Fibroblast of the aortic adventitia (primary cell): ENCODE data around the gene IL4I1. TPM values are rescaled to one million over a fixed set of nuclear protein-coding genes. Genes with fewer than 3 reads are reported as not detected.

Source experiments
- DNase-seq: peaks from one replicate; pipeline ENCODE4 v3.0.0-alpha.2; 2010; ENCODE audit warnings: low read depth
- H3K4me3 ChIP-seq: 2 replicates; pipeline ENCODE4 v1.5.1; 2011; ENCODE audit warnings: low read depth, mild to moderate bottlenecking, control low read depth, low read length, moderate library complexity
- small RNA-seq: library from RNA; depleted of rRNA; stranded (forward); fragments of <200 nt; gene quantifications from one replicate; pipeline ENCODE3, GENCODE V24; 2012
- total RNA-seq: library from RNA; depleted of rRNA; stranded (reverse); fragments of >200 nt; gene quantifications from 2 replicates; pipeline ENCODE4 v1.2.3, GENCODE V29; 2012; ENCODE audit warnings: low replicate concordance
- TF ChIP-seq, protein P1 (sequence below): IDR thresholded peaks from 2 replicates; pipeline ENCODE4 v1.5.1; 2011; ENCODE audit warnings: mild to moderate bottlenecking, low read length, control low read depth, inconsistent platforms; ENCODE audit not compliant: insufficient read depth

IL4I1 gene
- total RNA-seq, 1 donor = not detected

DNA sequence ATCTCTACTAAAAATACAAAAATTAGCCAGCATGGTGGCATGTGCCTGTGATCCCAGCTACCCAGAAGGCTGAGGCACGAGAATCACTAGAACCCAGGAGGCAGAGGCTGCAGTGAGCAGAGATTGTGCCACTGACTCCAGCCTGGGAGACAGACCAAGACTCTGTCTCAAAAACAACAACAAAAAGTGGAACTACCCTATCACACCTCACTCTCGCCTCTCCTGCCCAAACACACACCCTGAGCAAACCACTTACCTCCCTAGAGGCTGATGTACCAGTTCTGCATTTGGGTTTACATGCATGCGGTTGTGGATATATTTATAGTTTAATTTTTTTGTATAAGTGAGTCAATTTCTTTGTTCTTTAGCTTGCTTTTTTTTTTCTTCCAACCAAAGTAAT is 53.4 kb downstream of the IL4I1 start:
- TF ChIP-seq, protein P1, sequence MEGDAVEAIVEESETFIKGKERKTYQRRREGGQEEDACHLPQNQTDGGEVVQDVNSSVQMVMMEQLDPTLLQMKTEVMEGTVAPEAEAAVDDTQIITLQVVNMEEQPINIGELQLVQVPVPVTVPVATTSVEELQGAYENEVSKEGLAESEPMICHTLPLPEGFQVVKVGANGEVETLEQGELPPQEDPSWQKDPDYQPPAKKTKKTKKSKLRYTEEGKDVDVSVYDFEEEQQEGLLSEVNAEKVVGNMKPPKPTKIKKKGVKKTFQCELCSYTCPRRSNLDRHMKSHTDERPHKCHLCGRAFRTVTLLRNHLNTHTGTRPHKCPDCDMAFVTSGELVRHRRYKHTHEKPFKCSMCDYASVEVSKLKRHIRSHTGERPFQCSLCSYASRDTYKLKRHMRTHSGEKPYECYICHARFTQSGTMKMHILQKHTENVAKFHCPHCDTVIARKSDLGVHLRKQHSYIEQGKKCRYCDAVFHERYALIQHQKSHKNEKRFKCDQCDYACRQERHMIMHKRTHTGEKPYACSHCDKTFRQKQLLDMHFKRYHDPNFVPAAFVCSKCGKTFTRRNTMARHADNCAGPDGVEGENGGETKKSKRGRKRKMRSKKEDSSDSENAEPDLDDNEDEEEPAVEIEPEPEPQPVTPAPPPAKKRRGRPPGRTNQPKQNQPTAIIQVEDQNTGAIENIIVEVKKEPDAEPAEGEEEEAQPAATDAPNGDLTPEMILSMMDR = no peak
- H3K4me3 ChIP-seq = no peak overlapping the region
- DNase-seq = no peak

GRCh38 chr19:49840736-49841249 is 55.9 kb downstream of the IL4I1 start:
- DNase-seq = no peak
- TF ChIP-seq, protein P1 = no peak
- H3K4me3 ChIP-seq = no peak overlapping the region

GRCh38 chr19:49840321-49840720 is 56.4 kb downstream of the IL4I1 start:
- no peak overlapping the region for H3K4me3 ChIP-seq
- no peak for DNase-seq
- TF ChIP-seq, protein P1 = no peak

DNA sequence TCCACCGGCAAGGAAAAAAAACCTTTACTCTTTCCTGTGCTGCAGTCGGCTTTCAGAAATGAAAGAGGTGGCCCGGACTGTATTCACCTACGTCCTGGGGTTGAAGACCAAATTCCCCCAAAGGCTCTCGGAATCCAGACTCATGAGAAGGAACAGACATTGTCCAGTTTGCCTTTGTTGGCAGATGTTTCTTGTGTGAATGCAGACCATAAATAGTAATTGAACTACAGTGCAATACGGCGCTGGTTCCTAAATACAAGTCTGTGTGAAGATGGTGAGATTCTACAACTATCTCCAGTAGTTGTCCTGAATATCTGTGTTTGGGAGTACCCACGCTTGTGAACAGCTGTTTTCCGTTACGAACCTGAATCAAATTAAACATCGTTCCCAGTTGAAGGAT is 57.0 kb downstream of the IL4I1 start:
- TF ChIP-seq, protein P1 = no peak
- no peak for DNase-seq
- no peak overlapping the region for H3K4me3 ChIP-seq

Small RNA genes lying within 50 kb of the gene (small RNA-seq; reads per million reads assigned to genes)
- not detected for gene MIR4749

Other genes starting within 250 kb of the IL4I1 start
- 33.3 and 106 TPM in 2 replicates for gene IRF3, start 231.0 kb downstream of the IL4I1 start, total RNA-seq
- gene BCL2L12, start 231.0 kb downstream of the IL4I1 start, total RNA-seq = 3.9 and 6.1 TPM in 2 replicates
- gene PRMT1, start 219.6 kb downstream of the IL4I1 start, total RNA-seq = 32.5 and 164 TPM in 2 replicates
- gene ADM5, start 207.3 kb downstream of the IL4I1 start, total RNA-seq = 0.33 and 0.63 TPM in 2 replicates
- gene CPT1C, start 205.8 kb downstream of the IL4I1 start, total RNA-seq = 23.4 and 39.4 TPM in 2 replicates
- gene TSKS, start 133.6 kb downstream of the IL4I1 start, total RNA-seq = 0.57 and 1.4 TPM in 2 replicates
- gene AP2A1, start 129.9 kb downstream of the IL4I1 start, total RNA-seq = 85.6 and 115 TPM in 2 replicates
- gene FUZ, start 83.6 kb downstream of the IL4I1 start, total RNA-seq = 23.5 and 27.5 TPM in 2 replicates
- gene MED25, start 78.6 kb downstream of the IL4I1 start, total RNA-seq = 19.4 and 21.7 TPM in 2 replicates
- gene PTOV1, start 45.7 kb downstream of the IL4I1 start, total RNA-seq = 46.2 and 51.2 TPM in 2 replicates
- 42.3 and 58.3 TPM in 2 replicates for gene PNKP, start 29.3 kb downstream of the IL4I1 start, total RNA-seq
- 14.4 and 20.6 TPM in 2 replicates for gene AKT1S1, start 19.5 kb downstream of the IL4I1 start, total RNA-seq
- gene TBC1D17, start 19.2 kb downstream of the IL4I1 start, total RNA-seq = 16.3 and 17.1 TPM in 2 replicates
- gene ATF5, start 32.3 kb upstream of the IL4I1 start, total RNA-seq = 81.5 and 106 TPM in 2 replicates
- 11.3 and 35.4 TPM in 2 replicates for gene NUP62, start 32.6 kb upstream of the IL4I1 start, total RNA-seq
- not detected in 2 replicates for gene SIGLEC11, start 64.3 kb upstream of the IL4I1 start, total RNA-seq
- gene VRK3, start 128.5 kb upstream of the IL4I1 start, total RNA-seq = 17.3 and 30.6 TPM in 2 replicates
- gene ZNF473, start 129.1 kb upstream of the IL4I1 start, total RNA-seq = 11.0 and 14.1 TPM in 2 replicates